ENCODE measurements around the gene PLA2G4D.

Gene PLA2G4D, protein sequence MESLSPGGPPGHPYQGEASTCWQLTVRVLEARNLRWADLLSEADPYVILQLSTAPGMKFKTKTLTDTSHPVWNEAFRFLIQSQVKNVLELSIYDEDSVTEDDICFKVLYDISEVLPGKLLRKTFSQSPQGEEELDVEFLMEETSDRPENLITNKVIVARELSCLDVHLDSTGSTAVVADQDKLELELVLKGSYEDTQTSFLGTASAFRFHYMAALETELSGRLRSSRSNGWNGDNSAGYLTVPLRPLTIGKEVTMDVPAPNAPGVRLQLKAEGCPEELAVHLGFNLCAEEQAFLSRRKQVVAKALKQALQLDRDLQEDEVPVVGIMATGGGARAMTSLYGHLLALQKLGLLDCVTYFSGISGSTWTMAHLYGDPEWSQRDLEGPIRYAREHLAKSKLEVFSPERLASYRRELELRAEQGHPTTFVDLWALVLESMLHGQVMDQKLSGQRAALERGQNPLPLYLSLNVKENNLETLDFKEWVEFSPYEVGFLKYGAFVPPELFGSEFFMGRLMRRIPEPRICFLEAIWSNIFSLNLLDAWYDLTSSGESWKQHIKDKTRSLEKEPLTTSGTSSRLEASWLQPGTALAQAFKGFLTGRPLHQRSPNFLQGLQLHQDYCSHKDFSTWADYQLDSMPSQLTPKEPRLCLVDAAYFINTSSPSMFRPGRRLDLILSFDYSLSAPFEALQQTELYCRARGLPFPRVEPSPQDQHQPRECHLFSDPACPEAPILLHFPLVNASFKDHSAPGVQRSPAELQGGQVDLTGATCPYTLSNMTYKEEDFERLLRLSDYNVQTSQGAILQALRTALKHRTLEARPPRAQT

DNA sequence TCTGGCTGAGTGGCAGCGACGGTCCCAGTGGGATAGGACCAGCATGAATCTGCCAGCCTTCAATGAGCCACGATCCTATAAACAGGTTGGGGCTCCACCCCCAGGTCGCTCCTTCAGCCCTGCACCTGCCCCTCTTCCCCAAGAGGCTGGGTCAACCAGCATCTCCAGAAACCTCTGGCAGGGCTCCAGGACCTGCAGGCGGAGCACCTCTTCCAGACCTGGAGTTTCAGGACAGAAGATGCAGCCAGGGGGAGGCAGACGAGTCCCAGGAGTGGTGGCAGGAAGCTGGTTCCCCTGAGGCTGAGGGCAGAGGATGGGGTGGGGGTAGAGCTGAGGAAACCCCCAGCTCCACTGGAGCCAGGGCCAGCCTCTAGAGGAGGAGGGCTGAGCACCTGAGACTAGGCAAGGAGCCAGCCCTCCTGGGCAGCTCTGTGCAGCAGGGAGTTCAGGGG lies at the start of gene PLA2G4D:
TSS of gene PLA2G4D (minus strand) at position 51 of the 452 bp plus-strand sequence. CDS start 103 bp downstream, outside the sequence.
- H3K9me3 ChIP-seq (ENCODE audit: control insufficient read depth, insufficient read depth, low read length): no peaks in the 10 kb centered on the region
- H3K4me3 ChIP-seq (ENCODE audit: low read depth, low read length): no peak within 1 kb of the TSS
- no peaks in the 10 kb centered on the region for H3K4me1 ChIP-seq (ENCODE audit: control insufficient read depth, insufficient read depth, low read length)
- no peak within 1 kb of the TSS for H3K9ac ChIP-seq (ENCODE audit: low read depth, low read length)
- no peaks in the 10 kb centered on the region for H3K36me3 ChIP-seq (ENCODE audit: control insufficient read depth, insufficient read depth, low read length)
- H3K27me3 ChIP-seq (ENCODE audit: control insufficient read depth, insufficient read depth, low read length): no peaks in the 10 kb centered on the region

DNA sequence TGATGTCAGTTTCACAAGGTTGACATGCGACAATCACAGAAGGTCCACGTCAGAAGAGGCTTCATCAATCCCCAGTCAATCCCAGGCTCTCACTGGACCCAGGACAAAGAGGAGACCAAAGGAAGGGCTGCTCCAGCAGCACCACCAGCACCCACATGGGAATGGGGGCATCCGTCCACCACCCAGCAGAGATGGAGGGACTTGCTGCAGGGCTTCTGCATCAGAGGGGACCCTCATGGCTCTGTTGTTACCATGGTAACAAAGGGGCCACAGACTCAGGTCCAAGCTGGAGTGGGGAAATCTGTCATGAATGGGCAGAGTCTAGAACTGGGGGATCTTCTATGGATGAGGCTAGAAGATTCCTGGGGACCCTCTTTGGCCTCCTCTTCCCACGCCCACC lies 49.0 kb upstream of the PLA2G4D start:
- Histone ChIP-seq H3K36me3 (ENCODE audit: control insufficient read depth, insufficient read depth, low read length) (no peaks in the 10 kb centered on the region), H3K4me1 (ENCODE audit: control insufficient read depth, insufficient read depth, low read length) (no peaks in the 10 kb centered on the region), H3K9me3 (ENCODE audit: control insufficient read depth, insufficient read depth, low read length) (no peaks in the 10 kb centered on the region), H3K4me3 (ENCODE audit: low read depth, low read length) (no peak overlapping the region), H3K9ac (ENCODE audit: low read depth, low read length) (no peak overlapping the region), H3K27me3 (ENCODE audit: control insufficient read depth, insufficient read depth, low read length) (no peaks in the 10 kb centered on the region)

DNA sequence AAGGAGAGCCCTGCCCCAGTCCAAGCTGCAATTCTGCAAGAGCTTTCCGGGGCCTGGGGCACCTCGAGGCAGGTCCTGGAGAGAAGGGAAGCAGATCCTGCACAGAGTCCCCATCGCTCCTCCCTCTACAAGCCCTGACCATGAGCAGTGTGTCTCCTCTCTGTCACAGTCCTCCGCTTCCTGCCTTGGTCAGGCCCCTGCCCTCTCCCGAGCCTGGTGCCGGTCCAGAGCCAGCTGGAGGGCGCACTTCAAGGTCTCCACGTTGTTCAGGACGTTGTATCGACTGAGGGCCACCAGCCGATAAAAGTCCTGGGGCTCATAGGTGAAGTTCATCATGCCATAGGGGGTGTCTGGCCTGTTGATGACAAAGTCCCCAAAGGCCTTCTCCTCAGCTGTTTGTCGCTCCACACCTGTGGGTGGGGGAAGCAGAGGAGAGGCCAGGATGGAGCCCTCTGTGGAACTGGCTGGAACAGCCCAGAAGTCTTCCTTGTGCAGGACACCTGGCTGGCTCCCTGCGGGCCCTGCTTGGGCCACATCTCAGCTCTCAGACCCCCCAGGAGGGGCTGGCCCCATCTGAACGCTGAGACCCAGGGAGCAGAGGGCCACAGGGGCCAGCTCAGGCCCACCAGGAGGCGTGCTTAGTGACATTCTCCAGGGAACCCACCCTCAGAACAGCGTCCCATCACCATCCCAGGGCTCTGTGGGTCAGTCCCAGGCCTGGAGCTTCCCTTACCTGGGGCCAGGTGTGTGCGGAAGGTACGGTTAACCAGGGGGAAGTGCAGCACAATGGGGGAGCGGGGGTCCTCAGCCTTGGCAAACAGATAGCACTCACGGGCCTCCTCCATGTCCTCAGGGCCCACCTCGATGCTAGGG lies 47.7 kb upstream of the PLA2G4D start:
- Histone ChIP-seq H3K4me1 (ENCODE audit: control insufficient read depth, insufficient read depth, low read length) (no peaks in the 10 kb centered on the region), H3K36me3 (ENCODE audit: control insufficient read depth, insufficient read depth, low read length) (no peaks in the 10 kb centered on the region), H3K9ac (ENCODE audit: low read depth, low read length) (no peak overlapping the region), H3K4me3 (ENCODE audit: low read depth, low read length) (no peak overlapping the region), H3K9me3 (ENCODE audit: control insufficient read depth, insufficient read depth, low read length) (no peaks in the 10 kb centered on the region), H3K27me3 (ENCODE audit: control insufficient read depth, insufficient read depth, low read length) (no peaks in the 10 kb centered on the region)

DNA sequence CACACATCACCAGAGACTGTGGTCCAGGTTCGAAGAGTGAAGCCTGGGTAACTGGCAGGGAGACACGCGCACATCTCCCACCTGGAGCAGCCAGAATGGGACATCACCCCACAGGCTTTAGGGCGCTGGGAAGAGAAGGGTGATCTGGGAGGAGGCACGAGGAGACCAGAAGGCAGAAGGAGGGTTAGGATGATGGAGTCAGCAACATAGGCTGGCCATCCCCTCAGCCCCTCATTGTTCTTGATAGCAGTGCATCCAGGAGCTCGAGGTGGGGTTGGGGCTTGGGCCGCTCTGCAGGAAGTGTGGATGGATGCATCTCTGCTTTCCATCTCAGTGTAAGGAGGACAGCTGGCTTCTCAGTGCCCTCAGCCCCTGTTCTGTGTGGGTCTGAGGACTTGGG lies 46.9 kb upstream of the PLA2G4D start:
- no peaks in the 10 kb centered on the region for H3K9me3 ChIP-seq (ENCODE audit: control insufficient read depth, insufficient read depth, low read length)
- no peak overlapping the region for H3K4me3 ChIP-seq (ENCODE audit: low read depth, low read length)
- H3K9ac ChIP-seq (ENCODE audit: low read depth, low read length): no peak overlapping the region
- H3K36me3 ChIP-seq (ENCODE audit: control insufficient read depth, insufficient read depth, low read length): no peaks in the 10 kb centered on the region
- H3K27me3 ChIP-seq (ENCODE audit: control insufficient read depth, insufficient read depth, low read length): no peaks in the 10 kb centered on the region
- H3K4me1 ChIP-seq (ENCODE audit: control insufficient read depth, insufficient read depth, low read length): no peaks in the 10 kb centered on the region

DNA sequence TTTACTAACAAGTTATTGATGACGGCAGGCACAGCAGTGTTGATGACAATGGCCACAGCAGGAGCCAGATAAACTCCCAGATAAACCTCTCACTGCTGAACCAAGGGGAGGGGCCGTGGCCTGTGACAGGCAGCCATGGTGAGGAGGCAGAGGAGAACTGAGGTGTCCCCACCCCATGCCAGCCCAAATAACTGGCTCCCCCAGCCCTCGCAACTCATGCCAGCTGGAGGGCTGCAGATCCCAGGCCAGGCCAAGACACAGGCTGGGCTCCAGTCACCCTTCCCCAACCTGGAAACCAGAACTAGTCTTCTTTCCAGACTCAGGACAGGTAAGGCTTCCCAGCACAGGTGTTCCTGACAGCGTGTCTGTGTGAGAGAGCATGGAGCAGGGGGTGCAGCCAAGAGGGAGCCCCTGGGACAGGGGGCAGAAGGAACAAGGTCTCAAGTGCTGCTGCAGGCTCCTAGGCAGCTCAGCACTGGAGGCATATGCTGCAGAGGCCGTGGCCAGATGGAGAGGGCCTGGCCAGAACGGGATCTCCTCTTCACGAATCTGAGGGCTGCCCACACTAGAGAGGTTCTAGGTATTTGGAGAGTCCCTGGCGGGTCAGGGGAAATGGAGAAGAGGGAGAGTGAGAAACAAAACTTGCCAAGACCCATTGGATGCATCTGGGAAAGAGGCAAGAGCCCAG lies 46.2 kb upstream of the PLA2G4D start:
- no peak overlapping the region for H3K4me3 ChIP-seq (ENCODE audit: low read depth, low read length)
- no peaks in the 10 kb centered on the region for H3K27me3 ChIP-seq (ENCODE audit: control insufficient read depth, insufficient read depth, low read length)
- no peak overlapping the region for H3K9ac ChIP-seq (ENCODE audit: low read depth, low read length)
- H3K9me3 ChIP-seq (ENCODE audit: control insufficient read depth, insufficient read depth, low read length): no peaks in the 10 kb centered on the region
- H3K4me1 ChIP-seq (ENCODE audit: control insufficient read depth, insufficient read depth, low read length): no peaks in the 10 kb centered on the region
- no peaks in the 10 kb centered on the region for H3K36me3 ChIP-seq (ENCODE audit: control insufficient read depth, insufficient read depth, low read length)

DNA sequence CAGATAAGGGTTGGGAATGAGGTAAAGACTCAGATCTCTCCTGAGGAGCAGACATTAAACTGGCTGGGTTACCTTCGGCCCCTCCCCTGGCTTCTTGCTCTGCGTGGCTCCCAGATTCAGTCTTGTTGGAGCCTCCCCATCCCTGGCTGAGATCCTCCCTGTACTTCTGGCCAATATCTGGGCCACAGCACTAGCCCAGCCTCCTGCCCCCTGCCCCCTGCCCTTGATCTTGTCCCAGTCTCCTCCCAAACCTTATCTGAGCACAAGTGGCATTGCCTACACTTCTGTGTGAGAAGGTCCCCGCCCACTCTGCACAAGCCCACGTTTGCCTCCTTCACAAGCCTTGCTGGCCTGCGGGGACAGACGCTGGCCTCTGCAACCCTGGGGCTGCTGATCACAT lies 45.2 kb upstream of the PLA2G4D start:
- no peak overlapping the region for H3K9ac ChIP-seq (ENCODE audit: low read depth, low read length)
- no peak overlapping the region for H3K4me3 ChIP-seq (ENCODE audit: low read depth, low read length)
- H3K4me1 ChIP-seq (ENCODE audit: control insufficient read depth, insufficient read depth, low read length): no peaks in the 10 kb centered on the region
- no peaks in the 10 kb centered on the region for H3K9me3 ChIP-seq (ENCODE audit: control insufficient read depth, insufficient read depth, low read length)
- H3K36me3 ChIP-seq (ENCODE audit: control insufficient read depth, insufficient read depth, low read length): no peaks in the 10 kb centered on the region
- no peaks in the 10 kb centered on the region for H3K27me3 ChIP-seq (ENCODE audit: control insufficient read depth, insufficient read depth, low read length)

DNA sequence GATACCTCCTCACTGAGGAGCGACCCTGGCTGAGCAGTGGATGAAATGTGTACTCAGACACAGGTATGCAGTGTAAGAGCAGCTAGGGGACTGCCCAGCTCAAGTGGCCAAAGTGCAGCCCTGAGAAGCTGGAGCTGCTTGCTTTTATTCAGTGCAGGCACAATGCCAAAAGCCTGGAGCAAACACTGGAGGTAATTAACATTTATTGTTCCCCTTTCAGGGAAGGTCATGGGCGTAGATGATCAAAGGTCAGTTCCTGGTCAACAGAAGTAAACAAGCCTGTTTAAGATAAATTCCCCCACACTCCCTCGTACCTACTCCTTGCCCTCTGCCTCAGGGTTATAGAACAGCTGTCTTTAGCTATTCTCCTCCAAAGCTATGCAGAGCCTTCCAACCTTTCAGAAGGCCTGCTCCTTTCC lies 44.6 kb upstream of the PLA2G4D start:
- H3K36me3 ChIP-seq (ENCODE audit: control insufficient read depth, insufficient read depth, low read length): no peaks in the 10 kb centered on the region
- H3K4me1 ChIP-seq (ENCODE audit: control insufficient read depth, insufficient read depth, low read length): no peaks in the 10 kb centered on the region
- no peaks in the 10 kb centered on the region for H3K27me3 ChIP-seq (ENCODE audit: control insufficient read depth, insufficient read depth, low read length)
- no peak overlapping the region for H3K4me3 ChIP-seq (ENCODE audit: low read depth, low read length)
- no peak overlapping the region for H3K9ac ChIP-seq (ENCODE audit: low read depth, low read length)
- H3K9me3 ChIP-seq (ENCODE audit: control insufficient read depth, insufficient read depth, low read length): no peaks in the 10 kb centered on the region

DNA sequence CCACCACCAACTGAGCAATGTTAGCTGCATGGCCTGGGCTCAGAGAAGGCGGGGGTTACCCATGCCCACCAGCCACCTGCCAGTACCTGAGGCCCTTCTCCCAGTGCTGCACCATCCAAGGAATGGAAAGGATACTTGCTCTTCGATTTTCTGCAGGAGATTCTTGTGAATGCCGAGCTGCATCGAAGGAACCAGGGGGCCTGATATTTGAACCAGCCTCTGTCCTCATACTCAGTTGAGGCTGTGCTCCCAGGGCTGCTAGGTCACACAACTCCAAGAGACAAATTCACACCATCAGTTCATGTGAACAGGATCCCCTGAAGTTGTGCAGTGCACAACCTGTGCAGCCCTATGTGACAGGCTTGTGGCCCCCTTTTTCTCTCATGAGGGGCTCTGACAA lies 44.0 kb upstream of the PLA2G4D start:
- H3K9me3 ChIP-seq (ENCODE audit: control insufficient read depth, insufficient read depth, low read length): no peaks in the 10 kb centered on the region
- H3K4me3 ChIP-seq (ENCODE audit: low read depth, low read length): no peak overlapping the region
- no peaks in the 10 kb centered on the region for H3K4me1 ChIP-seq (ENCODE audit: control insufficient read depth, insufficient read depth, low read length)
- no peaks in the 10 kb centered on the region for H3K27me3 ChIP-seq (ENCODE audit: control insufficient read depth, insufficient read depth, low read length)
- H3K36me3 ChIP-seq (ENCODE audit: control insufficient read depth, insufficient read depth, low read length): no peaks in the 10 kb centered on the region
- no peak overlapping the region for H3K9ac ChIP-seq (ENCODE audit: low read depth, low read length)

DNA sequence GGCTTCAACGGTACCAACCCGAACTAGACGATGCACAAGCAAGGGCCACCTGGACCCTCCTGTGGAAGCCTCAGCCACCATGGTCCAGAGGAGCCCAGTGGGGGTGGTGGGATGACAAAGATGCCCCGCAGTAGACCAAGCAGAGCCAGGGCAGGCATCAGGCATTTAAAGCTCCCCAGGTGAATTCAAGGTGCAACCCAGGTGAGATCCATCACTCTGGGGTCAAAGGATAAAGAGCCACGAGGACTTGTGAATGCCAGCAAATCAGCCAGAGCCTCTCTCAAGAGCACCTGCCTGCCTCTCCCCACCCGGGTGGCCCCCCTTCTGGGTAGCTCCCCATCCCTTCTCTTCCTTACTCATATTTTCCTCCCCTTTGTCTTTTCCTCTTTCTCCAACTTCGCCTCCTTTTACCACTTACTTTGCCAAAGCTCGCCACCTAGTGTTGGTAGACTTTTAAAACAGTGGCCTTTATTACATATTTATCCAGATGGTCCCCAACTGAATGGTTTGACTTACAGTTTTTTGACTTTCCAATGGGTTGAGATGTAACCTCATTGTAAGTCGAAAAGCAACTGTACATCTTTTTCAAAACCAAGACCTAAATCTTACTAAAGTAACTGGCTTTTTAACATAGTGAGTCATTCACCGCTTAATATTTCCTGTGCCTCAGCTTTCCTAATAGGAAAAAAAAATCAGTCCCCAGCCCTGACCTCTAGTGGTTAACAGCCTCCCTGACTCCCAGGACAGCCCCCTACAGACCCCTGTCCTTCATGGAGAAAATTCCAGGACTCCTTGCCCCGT lies 43.3 kb upstream of the PLA2G4D start:
- Histone ChIP-seq H3K36me3 (ENCODE audit: control insufficient read depth, insufficient read depth, low read length) (no peaks in the 10 kb centered on the region), H3K9me3 (ENCODE audit: control insufficient read depth, insufficient read depth, low read length) (no peaks in the 10 kb centered on the region), H3K4me3 (ENCODE audit: low read depth, low read length) (no peak overlapping the region), H3K4me1 (ENCODE audit: control insufficient read depth, insufficient read depth, low read length) (no peaks in the 10 kb centered on the region), H3K27me3 (ENCODE audit: control insufficient read depth, insufficient read depth, low read length) (no peaks in the 10 kb centered on the region), H3K9ac (ENCODE audit: low read depth, low read length) (no peak overlapping the region)

DNA sequence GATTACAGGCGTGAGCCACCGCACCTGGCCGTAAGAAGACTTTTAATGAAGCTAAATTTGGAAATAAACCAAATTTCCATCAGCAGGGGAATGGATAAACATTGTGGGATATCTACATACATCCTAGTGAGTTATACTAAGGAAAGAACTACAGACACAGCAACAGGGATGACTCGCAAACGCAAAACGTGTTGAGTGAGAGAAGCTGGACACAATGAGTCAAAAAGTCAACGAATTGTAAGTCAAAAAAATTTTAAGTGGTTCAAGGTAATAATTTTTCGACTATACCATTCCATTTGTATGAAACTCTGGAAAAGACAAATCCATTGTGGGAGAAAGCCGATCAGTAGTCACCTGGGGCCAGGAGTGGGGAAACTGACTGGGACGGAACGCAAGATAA lies 42.2 kb upstream of the PLA2G4D start:
- no peaks in the 10 kb centered on the region for H3K4me1 ChIP-seq (ENCODE audit: control insufficient read depth, insufficient read depth, low read length)
- no peaks in the 10 kb centered on the region for H3K9me3 ChIP-seq (ENCODE audit: control insufficient read depth, insufficient read depth, low read length)
- no peaks in the 10 kb centered on the region for H3K27me3 ChIP-seq (ENCODE audit: control insufficient read depth, insufficient read depth, low read length)
- H3K36me3 ChIP-seq (ENCODE audit: control insufficient read depth, insufficient read depth, low read length): no peaks in the 10 kb centered on the region
- no peak overlapping the region for H3K4me3 ChIP-seq (ENCODE audit: low read depth, low read length)
- H3K9ac ChIP-seq (ENCODE audit: low read depth, low read length): no peak overlapping the region
